ENCODE measurements around the gene CRHR2.
A peak's percentile ranks its signal among the peaks of the same experiment; 100 is the strongest.

CRHR2 gene

DNA sequence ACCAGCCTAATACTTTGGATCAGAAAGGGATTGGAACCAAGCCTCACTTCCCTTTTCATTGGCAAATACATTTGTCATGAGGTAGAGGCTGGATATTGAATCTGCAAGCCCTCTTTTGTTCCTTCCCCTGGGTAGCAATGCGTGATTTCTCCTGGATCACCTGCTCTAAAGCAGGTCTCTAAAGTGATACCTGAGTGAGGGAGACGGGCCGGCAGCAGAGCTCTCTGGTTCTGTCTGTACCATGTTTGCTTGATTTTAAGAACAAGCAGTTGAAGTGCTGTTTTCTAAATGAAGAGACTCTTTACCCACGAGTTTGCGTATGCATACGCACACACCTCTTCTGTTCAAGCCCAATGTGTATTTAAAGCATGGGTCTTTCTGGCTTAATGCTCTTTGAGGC lies 46.5 kb downstream of the CRHR2 start:
- in situ Hi-C loops (cut with HindIII; ENCODE audit: low pct_unique_long_range_greater_than_20kb, low sequenced_read_pairs): no loop called here
- no peak for TF ChIP-seq JUND (IDR thresholded peaks at IDR 0.05; ENCODE audit: low read depth)
- no peak for DNase-seq (ENCODE audit: low read depth in 1 of 2, low spot score in 1 of 2)

DNA sequence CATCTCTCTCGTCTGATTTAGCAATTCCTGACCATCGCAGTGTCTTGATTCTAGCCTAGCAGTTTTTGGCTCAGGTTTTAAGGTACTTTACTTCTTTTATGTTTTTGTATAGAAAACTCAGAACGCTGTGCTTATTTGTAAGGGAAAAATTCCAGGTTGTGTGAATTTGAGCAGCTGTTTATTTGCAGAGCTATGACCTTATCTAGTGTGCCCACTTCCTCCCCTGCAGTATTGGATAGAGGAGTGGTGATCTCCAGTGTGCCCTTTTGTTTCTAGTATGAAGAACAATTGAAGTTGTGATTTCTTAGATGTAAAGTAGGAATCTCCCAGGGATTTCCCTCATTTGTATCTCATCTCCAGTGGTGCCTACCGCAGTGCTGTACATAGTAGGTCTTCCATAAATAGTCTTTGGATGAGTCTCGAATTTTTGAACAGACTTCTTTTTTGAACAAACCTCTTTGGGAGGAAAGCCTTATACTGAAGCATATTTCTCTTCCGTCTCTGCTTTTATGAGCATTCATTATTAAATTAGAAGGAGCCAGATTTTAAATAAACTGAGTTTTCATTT lies 47.5 kb downstream of the CRHR2 start:
- in situ Hi-C loops (cut with HindIII; ENCODE audit: low pct_unique_long_range_greater_than_20kb, low sequenced_read_pairs): no loop called here
- no peak for TF ChIP-seq JUND (IDR thresholded peaks at IDR 0.05; ENCODE audit: low read depth)
- no peak for DNase-seq (ENCODE audit: low read depth in 1 of 2, low spot score in 1 of 2)

DNA sequence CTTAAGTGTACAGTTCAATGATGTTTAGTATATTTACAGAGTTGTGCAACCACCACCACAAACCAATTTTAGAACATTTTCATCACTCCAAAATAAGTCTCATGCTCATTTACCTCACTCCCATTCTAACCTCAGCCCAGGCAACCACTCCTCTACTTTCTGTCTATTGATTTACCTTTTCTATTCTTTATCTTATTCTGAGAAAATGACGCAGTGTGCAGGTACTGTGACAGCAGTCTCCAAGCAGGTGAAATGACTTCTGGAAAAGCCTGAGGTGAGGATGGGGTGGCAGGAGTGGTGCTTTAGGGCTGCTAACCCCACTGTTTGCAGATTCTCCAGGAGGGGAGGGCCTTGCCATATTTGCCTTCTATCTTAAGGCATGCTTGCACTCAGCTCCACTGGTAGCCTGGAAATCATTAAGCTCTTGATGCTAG lies 48.0 kb downstream of the CRHR2 start:
- no peak for DNase-seq (ENCODE audit: low read depth in 1 of 2, low spot score in 1 of 2)
- in situ Hi-C loops (cut with HindIII; ENCODE audit: low pct_unique_long_range_greater_than_20kb, low sequenced_read_pairs): no loop called here
- TF ChIP-seq JUND (IDR thresholded peaks at IDR 0.05; ENCODE audit: low read depth): no peak

DNA sequence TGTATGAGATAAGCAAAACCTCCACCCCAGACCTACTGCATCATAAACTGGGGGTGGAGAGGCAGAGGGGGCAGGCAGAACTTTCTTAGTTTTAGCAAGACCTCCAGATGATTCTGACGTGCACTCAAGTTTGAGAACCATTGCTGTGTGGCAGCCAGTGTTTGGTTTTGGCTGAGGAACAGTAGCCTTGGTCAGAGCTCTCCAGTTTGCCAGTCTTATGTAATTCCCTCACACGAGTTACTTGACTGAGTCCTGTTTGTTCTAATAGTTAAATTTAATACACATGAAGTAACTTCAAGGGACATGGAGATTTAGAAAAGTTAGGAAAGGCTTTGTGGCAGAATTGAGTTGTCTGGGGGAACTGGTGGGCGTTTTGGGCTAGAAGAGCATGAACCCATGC lies 49.0 kb downstream of the CRHR2 start:
- in situ Hi-C loops (cut with HindIII; ENCODE audit: low pct_unique_long_range_greater_than_20kb, low sequenced_read_pairs): no loop called here

DNA sequence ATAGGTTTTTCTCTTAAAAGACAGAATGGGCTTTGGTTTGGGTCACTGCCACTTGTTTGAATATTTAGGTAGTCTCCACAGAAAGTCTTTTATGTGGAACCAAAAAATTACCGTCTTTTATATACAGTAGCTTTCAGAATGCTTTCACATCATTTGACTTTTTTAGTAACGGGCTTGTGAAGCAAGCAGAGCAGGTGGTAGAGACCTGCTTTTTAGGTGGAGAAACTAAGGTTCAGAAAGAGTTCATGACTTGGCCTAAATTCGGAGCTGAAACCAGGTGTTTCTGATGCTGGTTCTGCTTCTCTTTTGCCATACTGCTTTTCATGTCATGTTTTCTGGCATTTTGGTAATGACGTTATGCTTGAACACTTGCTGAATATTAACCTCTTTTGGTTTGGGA lies 51.3 kb downstream of the CRHR2 start:
- TF ChIP-seq JUND (IDR thresholded peaks at IDR 0.05; ENCODE audit: low read depth): no peak
- in situ Hi-C loops (cut with HindIII; ENCODE audit: low pct_unique_long_range_greater_than_20kb, low sequenced_read_pairs): no loop called here
- DNase-seq (ENCODE audit: low read depth in 1 of 2, low spot score in 1 of 2): no peak

More for the DNA sequence above, 49.0 kb downstream of the CRHR2 start:
- TF ChIP-seq JUND (IDR thresholded peaks at IDR 0.05; ENCODE audit: low read depth): no peak
- no peak for DNase-seq (ENCODE audit: low read depth in 1 of 2, low spot score in 1 of 2)

DNA sequence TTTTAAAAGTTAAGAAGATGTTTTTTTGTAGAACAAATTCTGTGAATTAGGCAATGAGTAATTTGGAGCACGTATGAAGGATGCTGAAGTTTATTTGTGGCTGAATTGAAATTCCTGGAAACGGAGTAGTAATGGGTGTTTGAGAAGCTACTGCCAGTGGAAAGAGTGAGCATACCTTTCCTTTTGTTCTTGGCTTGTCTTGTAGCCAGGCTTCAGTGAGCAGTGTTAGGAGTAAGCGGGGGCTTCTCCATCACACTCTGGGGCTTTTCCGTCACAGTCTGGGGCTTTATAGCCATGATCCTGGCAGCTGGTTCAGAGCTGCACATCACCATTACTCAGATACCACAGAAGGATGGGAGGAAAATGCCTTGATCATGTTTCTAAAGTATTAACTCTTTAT lies 55.2 kb downstream of the CRHR2 start:
- in situ Hi-C loops (cut with HindIII; ENCODE audit: low pct_unique_long_range_greater_than_20kb, low sequenced_read_pairs): no loop called here

DNA sequence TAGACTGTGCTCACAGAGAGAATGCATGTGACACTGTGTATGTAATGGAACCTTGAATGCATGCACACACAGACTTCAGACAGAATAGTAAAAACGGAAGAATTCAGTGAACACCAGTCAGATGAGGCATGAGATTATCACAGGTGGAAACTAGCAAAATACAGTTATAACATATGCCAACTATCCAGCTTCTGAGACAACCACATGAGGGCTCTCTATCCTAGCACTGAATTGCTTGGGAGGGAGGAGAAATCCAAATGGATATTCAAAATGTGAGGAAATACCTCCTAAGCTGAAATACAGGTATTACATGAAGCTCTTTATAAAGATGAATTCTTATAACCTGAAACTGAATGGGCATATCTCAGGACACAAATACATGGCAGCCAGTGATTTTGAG lies 57.0 kb downstream of the CRHR2 start:
- no peak for TF ChIP-seq JUND (IDR thresholded peaks at IDR 0.05; ENCODE audit: low read depth)
- in situ Hi-C loops (cut with HindIII; ENCODE audit: low pct_unique_long_range_greater_than_20kb, low sequenced_read_pairs): no loop called here
- peak in 1 of 2 experiments; percentile 64 for DNase-seq (ENCODE audit: low read depth in 1 of 2, low spot score in 1 of 2)

More for the DNA sequence above, 55.2 kb downstream of the CRHR2 start:
- TF ChIP-seq JUND (IDR thresholded peaks at IDR 0.05; ENCODE audit: low read depth): no peak
- DNase-seq (ENCODE audit: low read depth in 1 of 2, low spot score in 1 of 2): no peak

DNA sequence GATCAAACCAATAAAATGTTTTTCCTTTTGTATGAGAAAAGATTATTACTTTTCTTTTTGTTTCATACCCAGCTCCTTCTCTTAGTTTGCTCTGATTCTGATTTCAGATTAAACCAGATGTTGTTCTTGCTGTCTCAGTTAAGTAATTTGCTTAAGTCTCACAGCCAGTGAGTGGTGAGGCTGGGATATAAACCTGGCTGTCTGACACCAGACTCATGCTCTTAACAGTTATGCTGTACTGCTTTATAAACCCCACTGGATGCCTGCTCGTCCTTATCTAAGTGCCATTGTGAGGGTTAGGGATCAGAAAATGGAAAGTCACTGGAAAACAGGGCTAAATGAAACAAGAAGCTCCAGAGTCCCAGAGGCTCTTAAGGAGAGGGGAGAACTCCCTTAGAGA lies 63.3 kb downstream of the CRHR2 start:
- in situ Hi-C loops (cut with HindIII; ENCODE audit: low pct_unique_long_range_greater_than_20kb, low sequenced_read_pairs): no loop called here
- no peak for TF ChIP-seq JUND (IDR thresholded peaks at IDR 0.05; ENCODE audit: low read depth)
- no peak for DNase-seq (ENCODE audit: low read depth in 1 of 2, low spot score in 1 of 2)

DNA sequence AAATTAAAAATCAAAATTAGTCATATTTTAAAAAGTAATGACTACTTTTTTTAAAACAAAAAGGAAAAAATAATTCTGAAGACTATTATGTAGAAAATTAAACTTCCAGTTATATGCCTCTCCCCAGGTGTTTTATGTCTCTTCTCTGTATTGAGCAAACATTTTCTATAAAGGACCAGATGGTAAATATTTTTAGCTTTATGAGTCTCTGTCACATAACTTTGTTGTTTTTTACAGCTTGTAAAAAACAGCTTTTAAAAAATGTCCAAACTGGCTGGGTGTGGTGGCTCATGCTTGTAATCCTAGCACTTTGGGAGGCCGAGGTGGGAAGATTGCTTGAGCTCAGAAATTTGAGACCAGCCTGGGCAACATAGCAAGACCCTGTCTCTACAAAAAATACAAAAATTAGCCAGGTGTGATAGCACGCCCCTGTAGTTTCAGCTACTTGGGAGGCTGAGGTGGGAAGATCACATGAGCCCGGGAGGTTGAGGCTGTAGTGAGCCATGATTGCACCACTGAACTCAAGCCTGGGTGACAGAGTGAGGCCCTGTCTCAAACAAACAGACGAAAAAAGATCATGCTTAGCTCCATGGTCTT lies 64.1 kb downstream of the CRHR2 start:
- DNase-seq (ENCODE audit: low read depth in 1 of 2, low spot score in 1 of 2): no peak
- no peak for TF ChIP-seq JUND (IDR thresholded peaks at IDR 0.05; ENCODE audit: low read depth)
- in situ Hi-C loops (cut with HindIII; ENCODE audit: low pct_unique_long_range_greater_than_20kb, low sequenced_read_pairs): no loop called here

DNA sequence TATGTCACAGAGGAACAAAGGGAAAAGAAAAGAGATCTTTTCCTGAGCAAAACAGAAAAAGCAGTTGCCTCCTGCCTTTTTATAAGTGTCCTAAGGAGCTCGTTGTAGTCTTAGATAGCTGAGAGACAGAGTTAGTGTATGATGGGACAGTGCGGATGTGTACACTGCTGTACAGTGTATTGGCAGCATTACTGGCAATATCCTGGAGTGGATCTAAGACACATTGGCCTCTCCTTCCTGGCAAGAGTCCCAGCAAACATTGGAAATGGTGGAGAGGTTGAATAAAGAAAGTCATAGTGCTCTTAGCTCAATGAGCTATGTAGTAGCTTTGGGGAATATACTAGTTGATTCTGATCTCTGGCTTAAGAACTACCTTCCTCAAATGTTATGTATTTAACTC lies 64.9 kb downstream of the CRHR2 start:
- TF ChIP-seq JUND (IDR thresholded peaks at IDR 0.05; ENCODE audit: low read depth): no peak
- peak; percentile 14 to 81 for DNase-seq (ENCODE audit: low read depth in 1 of 2, low spot score in 1 of 2)
- in situ Hi-C loops (cut with HindIII; ENCODE audit: low pct_unique_long_range_greater_than_20kb, low sequenced_read_pairs): no loop called here

DNA sequence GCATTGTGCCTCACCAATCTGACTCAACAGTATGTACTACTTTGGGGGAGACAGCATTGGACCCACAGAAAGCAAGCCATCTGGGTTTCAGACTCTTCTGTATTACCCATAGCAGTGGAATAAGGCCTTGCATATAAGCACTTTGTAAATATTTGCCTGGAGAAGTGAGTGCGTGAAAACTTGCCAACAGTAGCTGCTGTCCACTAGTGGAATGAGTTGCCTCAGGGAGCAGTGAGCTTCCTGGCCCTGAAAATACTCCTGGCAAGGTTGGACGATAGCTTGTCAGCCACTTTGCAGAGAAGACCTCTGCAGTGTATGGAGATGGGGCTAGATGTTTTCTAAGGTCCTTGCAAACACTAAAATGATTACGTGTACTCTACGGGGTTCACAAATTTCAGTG lies 65.9 kb downstream of the CRHR2 start:
- in situ Hi-C loops (cut with HindIII; ENCODE audit: low pct_unique_long_range_greater_than_20kb, low sequenced_read_pairs): no loop called here
- TF ChIP-seq JUND (IDR thresholded peaks at IDR 0.05; ENCODE audit: low read depth): no peak
- peak; percentile 24 to 88 for DNase-seq (ENCODE audit: low read depth in 1 of 2, low spot score in 1 of 2)

DNA sequence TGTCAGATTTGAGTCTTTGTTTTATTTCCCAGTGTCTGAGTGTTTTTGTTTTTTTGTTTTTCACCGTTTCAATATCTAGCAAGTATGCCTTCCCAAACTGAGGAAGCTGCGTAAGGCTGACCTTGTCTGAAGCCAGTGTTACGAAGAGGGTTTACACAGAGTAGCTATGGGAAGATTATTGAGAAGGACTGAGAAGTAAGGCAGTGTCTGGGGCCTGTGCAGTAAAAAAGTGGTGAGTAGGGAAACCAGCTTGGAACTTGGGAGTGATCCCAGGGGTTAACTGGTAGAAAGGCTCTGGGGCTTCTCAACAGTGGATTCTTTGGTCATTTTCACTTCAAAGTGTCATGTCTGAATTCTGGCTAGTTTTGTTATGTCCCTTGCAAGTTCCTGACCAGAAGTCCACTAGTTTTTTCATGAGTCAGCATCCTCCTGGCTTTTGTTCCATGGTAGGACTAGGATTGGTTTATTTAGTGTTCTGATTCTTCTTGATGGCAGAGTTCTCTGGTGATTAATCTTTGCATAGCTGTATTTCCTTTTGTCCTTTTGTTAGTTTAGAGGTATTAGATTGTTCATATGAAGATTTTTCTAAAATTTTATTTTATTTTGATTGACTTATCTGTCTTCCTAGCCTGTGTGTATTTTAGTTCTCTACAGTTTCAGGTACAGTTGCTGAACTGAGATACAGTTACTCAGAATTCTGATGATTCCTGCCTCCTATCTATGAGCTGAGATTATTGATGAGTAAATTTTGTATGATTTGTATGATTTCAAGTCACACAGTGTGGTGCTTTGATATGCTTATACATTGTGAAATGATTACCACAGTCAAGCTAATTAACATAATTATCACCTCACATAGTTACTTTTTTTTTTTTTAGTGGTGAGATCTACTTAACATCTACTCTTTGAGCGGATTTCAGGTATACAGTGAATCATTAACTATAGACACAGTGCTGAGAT lies 68.6 kb downstream of the CRHR2 start:
- TF ChIP-seq JUND (IDR thresholded peaks at IDR 0.05; ENCODE audit: low read depth): no peak
- DNase-seq (ENCODE audit: low read depth in 1 of 2, low spot score in 1 of 2): no peak
- in situ Hi-C loops (cut with HindIII; ENCODE audit: low pct_unique_long_range_greater_than_20kb, low sequenced_read_pairs): no loop called here

DNA sequence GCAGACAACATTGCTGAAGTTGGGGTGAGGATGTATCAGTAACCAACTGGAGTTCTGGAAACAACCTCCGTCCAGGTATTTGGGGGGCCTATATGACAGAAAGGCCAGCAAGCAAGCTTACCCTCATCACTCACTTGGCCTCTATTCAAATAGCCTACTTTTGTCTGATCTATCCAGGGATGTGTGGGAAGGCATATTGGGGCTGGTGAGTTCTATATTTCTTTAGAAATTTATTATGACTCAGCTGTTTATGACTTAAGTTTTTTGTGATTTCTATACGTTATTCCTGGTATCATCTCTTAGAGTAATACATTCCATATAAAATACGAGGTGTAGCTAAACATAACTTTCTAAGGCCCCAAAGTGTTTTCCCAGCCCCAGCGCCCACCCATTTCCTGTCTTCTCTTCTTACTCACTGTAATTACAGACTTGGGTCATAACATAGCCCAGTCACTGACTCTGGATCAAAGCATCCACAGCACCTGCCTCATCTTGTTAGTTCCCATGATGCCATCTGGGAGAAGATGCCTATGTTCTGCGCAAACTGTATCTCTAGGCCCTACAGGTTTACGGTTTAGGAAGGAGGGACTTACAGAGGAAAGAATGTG lies 69.5 kb downstream of the CRHR2 start:
- no peak for TF ChIP-seq JUND (IDR thresholded peaks at IDR 0.05; ENCODE audit: low read depth)
- in situ Hi-C loops (cut with HindIII; ENCODE audit: low pct_unique_long_range_greater_than_20kb, low sequenced_read_pairs): no loop called here
- no peak for DNase-seq (ENCODE audit: low read depth in 1 of 2, low spot score in 1 of 2)

All from T47D (cell line).